Neural cell (in vitro differentiated cells): ENCODE results near the gene PRKD1. TPM values are rescaled to one million over a fixed set of nuclear protein-coding genes. Genes with fewer than 3 reads are reported as not detected.

Experiments used
- H2AFZ ChIP-seq: fragments of 200-600, 300-800 bp; sonication (generic), shearing (Covaris generic); 2 replicates; pipeline ENCODE4 v1.6.0; 2014; ENCODE audit warnings: low read depth, mild to moderate bottlenecking, antibody characterized with exemption, low read length, moderate library complexity
- H3F3A ChIP-seq: fragments of 200-600 bp; shearing (Covaris generic); 2 replicates; pipeline ENCODE4 v1.6.1; 2016; ENCODE audit warnings: mild to moderate bottlenecking, moderate library complexity, mixed read lengths, antibody characterized with exemption, low read length; ENCODE audit not compliant: insufficient read depth, poor library complexity, severe bottlenecking
- H3K27ac ChIP-seq: fragments of 200-600, 300-800 bp; sonication (generic), shearing (Covaris generic); 2 replicates; pipeline ENCODE4 v1.5.1; 2014; ENCODE audit warnings: mild to moderate bottlenecking, low read length, moderate library complexity
- H3K27me3 ChIP-seq: fragments of 300-800, 200-600 bp; sonication (generic), shearing (Covaris generic); 2 replicates; pipeline ENCODE4 v1.6.0; 2014; ENCODE audit warnings: mild to moderate bottlenecking, low read depth, low read length, moderate library complexity; ENCODE audit not compliant: insufficient read depth
- H3K36me3 ChIP-seq: fragments of 300-800, 200-600 bp; sonication (generic), shearing (Covaris generic); 2 replicates; pipeline ENCODE4 v1.5.1; 2014; ENCODE audit warnings: mild to moderate bottlenecking, antibody characterized with exemption, low read length, moderate library complexity; ENCODE audit not compliant: insufficient read depth
- H3K4me2 ChIP-seq: fragments of 300-800, 200-600 bp; sonication (generic), shearing (Covaris generic); 2 replicates; pipeline ENCODE4 v1.6.0; 2014; ENCODE audit warnings: mild to moderate bottlenecking, low read length
- H3K4me3 ChIP-seq: fragments of 300-800, 200-600 bp; sonication (generic), shearing (Covaris generic); 2 replicates; pipeline ENCODE4 v1.5.1; 2014; ENCODE audit warnings: mild to moderate bottlenecking, low read length, moderate library complexity
- H3K79me2 ChIP-seq: fragments of 200-600 bp; shearing (Covaris generic); replicated peaks from 2 replicates; pipeline ENCODE4 v1.6.0; 2014; ENCODE audit warnings: mild to moderate bottlenecking, low read length, moderate library complexity; ENCODE audit not compliant: insufficient read depth
- H3K9ac ChIP-seq: fragments of 300-800, 200-600 bp; sonication (generic), shearing (Covaris generic); 2 replicates; pipeline ENCODE4 v1.6.1; 2016; ENCODE audit warnings: mild to moderate bottlenecking, low read length, mixed read lengths
- H3K9me2 ChIP-seq: fragments of 200-600 bp; shearing (Covaris generic); 2 replicates; pipeline ENCODE4 v1.6.1; 2016; ENCODE audit warnings: mild to moderate bottlenecking, low read length, mixed read lengths; ENCODE audit not compliant: insufficient read depth
- H3K9me3 ChIP-seq: fragments of 200-600, 300-800 bp; sonication (generic), shearing (Covaris generic); 2 replicates; pipeline ENCODE4 v1.6.1; 2016; ENCODE audit warnings: mild to moderate bottlenecking, mixed run types, low read length, moderate library complexity, mixed read lengths
- H4K20me1 ChIP-seq: fragments of 200-600 bp; shearing (Covaris generic); 2 replicates; pipeline ENCODE4 v1.6.1; 2016; ENCODE audit warnings: mild to moderate bottlenecking, mixed run types; ENCODE audit not compliant: insufficient read depth
- EP300 ChIP-seq: fragments of 450-650 bp; conservative IDR thresholded peaks from 2 replicates; pipeline ENCODE4 v1.6.1; 2014; ENCODE audit warnings: antibody characterized with exemption, mild to moderate bottlenecking, moderate library complexity; ENCODE audit not compliant: poor library complexity, severe bottlenecking
- EZH2 ChIP-seq: fragments of 200-600, 300-800 bp; shearing (Covaris generic), sonication (generic); IDR thresholded peaks from 2 replicates; pipeline ENCODE4 v1.6.1; 2014; ENCODE audit warnings: antibody characterized with exemption, low read length, borderline replicate concordance, mild to moderate bottlenecking; ENCODE audit not compliant: insufficient read depth, poor library complexity, severe bottlenecking
- MXI1 ChIP-seq: fragments of 450-650 bp; conservative IDR thresholded peaks from 2 replicates; pipeline ENCODE4 v1.6.1; 2014; ENCODE audit warnings: antibody characterized with exemption, mild to moderate bottlenecking; ENCODE audit not compliant: poor library complexity, severe bottlenecking
- POLR2AphosphoS5 ChIP-seq: IDR thresholded peaks from 2 replicates; pipeline ENCODE4 v1.6.1; 2012
- RAD21 ChIP-seq: fragments of 450-650 bp; conservative IDR thresholded peaks from 2 replicates; pipeline ENCODE4 v1.6.1; 2014; ENCODE audit warnings: antibody characterized with exemption, mild to moderate bottlenecking, moderate library complexity
- SMC3 ChIP-seq: fragments of 450-650 bp; conservative IDR thresholded peaks from 2 replicates; pipeline ENCODE4 v1.6.1; 2014; ENCODE audit warnings: antibody characterized with exemption, mild to moderate bottlenecking, moderate library complexity; ENCODE audit not compliant: poor library complexity
- TAF1 ChIP-seq: IDR thresholded peaks from 2 replicates; pipeline ENCODE4 v1.6.1; 2012; ENCODE audit warnings: low read depth
- polyA plus RNA-seq: library from polyadenylated mRNA; depleted of rRNA; stranded (reverse); fragments of >200 nt; gene quantifications from 2 replicates; pipeline ENCODE4 v1.2.3, GENCODE V29; 2014
- TF ChIP-seq, protein P1 (sequence below): fragments of 450-650 bp; IDR thresholded peaks from 2 replicates; pipeline ENCODE4 v1.5.1; 2014; ENCODE audit warnings: antibody characterized with exemption, mild to moderate bottlenecking, moderate library complexity; ENCODE audit not compliant: poor library complexity, severe bottlenecking
- TF ChIP-seq, protein P2 (sequence below): IDR thresholded peaks from 2 replicates; pipeline ENCODE4 v1.6.1; 2012; ENCODE audit warnings: borderline replicate concordance

Gene PRKD1
- polyA plus RNA-seq, 1 donor from 2014 or later = 9.6 TPM

DNA sequence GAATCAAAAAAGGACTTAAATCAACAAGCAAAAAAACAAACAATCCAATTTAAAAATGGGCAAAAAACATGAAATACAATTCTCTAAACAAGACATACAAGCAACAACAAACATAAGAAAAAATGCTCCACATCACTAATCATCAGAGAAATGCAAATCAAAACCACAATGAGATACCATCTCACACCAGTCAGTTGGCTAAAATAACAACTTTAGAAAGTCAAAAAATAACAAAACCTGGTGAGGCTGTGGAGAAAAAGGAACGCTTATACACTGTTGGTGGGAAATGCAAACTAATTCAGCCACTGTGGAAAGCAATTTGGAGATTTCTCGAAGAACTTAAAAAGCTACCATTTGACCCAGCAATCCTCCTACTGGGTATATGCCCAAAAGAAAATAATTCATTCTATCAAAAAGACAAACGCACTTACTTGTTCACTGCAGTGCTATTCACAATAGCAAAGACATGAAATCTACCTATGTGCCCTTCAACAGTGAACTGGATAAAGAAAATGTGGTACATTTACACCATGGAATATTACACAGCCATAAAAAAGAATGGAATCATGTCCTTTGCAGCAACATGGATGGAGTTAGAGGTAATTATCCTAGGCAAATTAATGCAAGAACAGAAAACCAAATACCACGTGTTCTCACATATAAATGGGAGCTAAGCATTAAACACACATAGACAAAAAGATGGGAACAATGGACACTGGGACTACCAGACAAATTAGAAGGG lies 26.9 kb downstream of the PRKD1 start:
- H2AFZ ChIP-seq = no peak overlapping the region
- TF ChIP-seq POLR2AphosphoS5 = no peak
- TF ChIP-seq TAF1 = no peak
- TF ChIP-seq EZH2 = no peak
- TF ChIP-seq, protein P1, sequence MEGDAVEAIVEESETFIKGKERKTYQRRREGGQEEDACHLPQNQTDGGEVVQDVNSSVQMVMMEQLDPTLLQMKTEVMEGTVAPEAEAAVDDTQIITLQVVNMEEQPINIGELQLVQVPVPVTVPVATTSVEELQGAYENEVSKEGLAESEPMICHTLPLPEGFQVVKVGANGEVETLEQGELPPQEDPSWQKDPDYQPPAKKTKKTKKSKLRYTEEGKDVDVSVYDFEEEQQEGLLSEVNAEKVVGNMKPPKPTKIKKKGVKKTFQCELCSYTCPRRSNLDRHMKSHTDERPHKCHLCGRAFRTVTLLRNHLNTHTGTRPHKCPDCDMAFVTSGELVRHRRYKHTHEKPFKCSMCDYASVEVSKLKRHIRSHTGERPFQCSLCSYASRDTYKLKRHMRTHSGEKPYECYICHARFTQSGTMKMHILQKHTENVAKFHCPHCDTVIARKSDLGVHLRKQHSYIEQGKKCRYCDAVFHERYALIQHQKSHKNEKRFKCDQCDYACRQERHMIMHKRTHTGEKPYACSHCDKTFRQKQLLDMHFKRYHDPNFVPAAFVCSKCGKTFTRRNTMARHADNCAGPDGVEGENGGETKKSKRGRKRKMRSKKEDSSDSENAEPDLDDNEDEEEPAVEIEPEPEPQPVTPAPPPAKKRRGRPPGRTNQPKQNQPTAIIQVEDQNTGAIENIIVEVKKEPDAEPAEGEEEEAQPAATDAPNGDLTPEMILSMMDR = no peak
- TF ChIP-seq MXI1 = no peak
- TF ChIP-seq RAD21 = no peak
- no peak for TF ChIP-seq EP300
- TF ChIP-seq, protein P2, sequence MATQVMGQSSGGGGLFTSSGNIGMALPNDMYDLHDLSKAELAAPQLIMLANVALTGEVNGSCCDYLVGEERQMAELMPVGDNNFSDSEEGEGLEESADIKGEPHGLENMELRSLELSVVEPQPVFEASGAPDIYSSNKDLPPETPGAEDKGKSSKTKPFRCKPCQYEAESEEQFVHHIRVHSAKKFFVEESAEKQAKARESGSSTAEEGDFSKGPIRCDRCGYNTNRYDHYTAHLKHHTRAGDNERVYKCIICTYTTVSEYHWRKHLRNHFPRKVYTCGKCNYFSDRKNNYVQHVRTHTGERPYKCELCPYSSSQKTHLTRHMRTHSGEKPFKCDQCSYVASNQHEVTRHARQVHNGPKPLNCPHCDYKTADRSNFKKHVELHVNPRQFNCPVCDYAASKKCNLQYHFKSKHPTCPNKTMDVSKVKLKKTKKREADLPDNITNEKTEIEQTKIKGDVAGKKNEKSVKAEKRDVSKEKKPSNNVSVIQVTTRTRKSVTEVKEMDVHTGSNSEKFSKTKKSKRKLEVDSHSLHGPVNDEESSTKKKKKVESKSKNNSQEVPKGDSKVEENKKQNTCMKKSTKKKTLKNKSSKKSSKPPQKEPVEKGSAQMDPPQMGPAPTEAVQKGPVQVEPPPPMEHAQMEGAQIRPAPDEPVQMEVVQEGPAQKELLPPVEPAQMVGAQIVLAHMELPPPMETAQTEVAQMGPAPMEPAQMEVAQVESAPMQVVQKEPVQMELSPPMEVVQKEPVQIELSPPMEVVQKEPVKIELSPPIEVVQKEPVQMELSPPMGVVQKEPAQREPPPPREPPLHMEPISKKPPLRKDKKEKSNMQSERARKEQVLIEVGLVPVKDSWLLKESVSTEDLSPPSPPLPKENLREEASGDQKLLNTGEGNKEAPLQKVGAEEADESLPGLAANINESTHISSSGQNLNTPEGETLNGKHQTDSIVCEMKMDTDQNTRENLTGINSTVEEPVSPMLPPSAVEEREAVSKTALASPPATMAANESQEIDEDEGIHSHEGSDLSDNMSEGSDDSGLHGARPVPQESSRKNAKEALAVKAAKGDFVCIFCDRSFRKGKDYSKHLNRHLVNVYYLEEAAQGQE = no peak
- no peak for TF ChIP-seq SMC3
- H3K9ac ChIP-seq = no peak overlapping the region
- H3K79me2 ChIP-seq = peaks cover 12% of the 10 kb centered on the region
- no peak overlapping the region for H3K27ac ChIP-seq
- no peaks in the 10 kb centered on the region for H3F3A ChIP-seq
- H3K9me3 ChIP-seq = no peaks in the 10 kb centered on the region
- no peak overlapping the region for H3K4me3 ChIP-seq
- no peaks in the 10 kb centered on the region for H3K27me3 ChIP-seq
- H4K20me1 ChIP-seq = no peaks in the 10 kb centered on the region
- no peaks in the 10 kb centered on the region for H3K9me2 ChIP-seq
- H3K36me3 ChIP-seq = peaks cover 3% of the 10 kb centered on the region
- H3K4me2 ChIP-seq = no peak overlapping the region

DNA sequence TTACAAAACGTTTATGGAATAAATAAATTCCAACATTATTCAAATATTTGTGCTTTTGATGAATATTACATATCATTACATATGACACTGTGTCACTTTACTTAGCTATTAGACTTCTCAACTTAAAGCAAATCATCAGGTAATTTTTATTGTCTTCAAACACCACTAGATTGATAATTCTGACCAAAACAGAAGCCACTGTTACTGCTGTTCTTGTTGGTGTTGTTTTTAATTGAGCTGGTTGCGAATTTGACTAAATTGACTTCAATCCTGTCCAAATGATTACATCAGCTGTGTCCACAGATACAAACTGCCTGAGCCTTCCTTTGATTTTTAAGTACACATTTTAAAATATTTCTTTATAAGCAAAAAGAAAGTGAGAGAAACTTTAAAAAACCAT lies 29.2 kb downstream of the PRKD1 start:
- no peaks in the 10 kb centered on the region for H3K9me2 ChIP-seq
- no peaks in the 10 kb centered on the region for H3K27me3 ChIP-seq
- H3K79me2 ChIP-seq = peaks cover 12% of the 10 kb centered on the region
- no peaks in the 10 kb centered on the region for H3K9me3 ChIP-seq
- H3K27ac ChIP-seq = no peak overlapping the region
- no peak overlapping the region for H3K4me3 ChIP-seq
- H3F3A ChIP-seq = no peaks in the 10 kb centered on the region
- H3K36me3 ChIP-seq = peaks cover 3% of the 10 kb centered on the region
- H4K20me1 ChIP-seq = no peaks in the 10 kb centered on the region
- no peak overlapping the region for H3K4me2 ChIP-seq
- no peak overlapping the region for H2AFZ ChIP-seq
- H3K9ac ChIP-seq = no peak overlapping the region
- TF ChIP-seq, protein P2 = no peak
- no peak for TF ChIP-seq TAF1
- TF ChIP-seq EP300 = no peak
- no peak for TF ChIP-seq EZH2
- TF ChIP-seq MXI1 = no peak
- TF ChIP-seq SMC3 = no peak
- no peak for TF ChIP-seq POLR2AphosphoS5
- TF ChIP-seq, protein P1 = no peak
- no peak for TF ChIP-seq RAD21
